Measurements from ENCODE around the gene MB21D2.

The MB21D2 gene

GRCh38 chr3:192928720-192929119, 11.1 kb upstream of the MB21D2 start:
- DNase-seq (ENCODE audit: low read depth in 1 of 2, low spot score in 1 of 2), result no peak
- TF ChIP-seq REST (IDR thresholded peaks at IDR 0.05; ENCODE audit: insufficient replicate concordance, low read depth), result no peak
- TF ChIP-seq POLR2AphosphoS5 (IDR thresholded peaks at IDR 0.05; ENCODE audit: low read depth), result no peak
- TF ChIP-seq GABPA (IDR thresholded peaks at IDR 0.05; ENCODE audit: low read depth), result no peak
- no peak for TF ChIP-seq SPI1 (IDR thresholded peaks at IDR 0.05; ENCODE audit: borderline replicate concordance, low read depth)
- TF ChIP-seq CTCF (IDR thresholded peaks at IDR 0.05; ENCODE audit: insufficient read depth, low read length), result no peak
- no peak overlapping the region for H3K4me3 ChIP-seq (replicated peaks; ENCODE audit: insufficient read depth, low read length)
- H3K27ac ChIP-seq (replicated peaks), result no peak overlapping the region
- H3K27me3 ChIP-seq (ENCODE audit: insufficient read depth, poor library complexity, severe bottlenecking), result no peaks in the 10 kb centered on the region

GRCh38 chr3:192928016-192928415, 10.4 kb upstream of the MB21D2 start:
- Histone ChIP-seq H3K27ac (replicated peaks) (no peak overlapping the region), H3K4me3 (replicated peaks; ENCODE audit: insufficient read depth, low read length) (no peak overlapping the region), H3K27me3 (ENCODE audit: insufficient read depth, poor library complexity, severe bottlenecking) (no peaks in the 10 kb centered on the region)
- no peak for DNase-seq (ENCODE audit: low read depth in 1 of 2, low spot score in 1 of 2)
- TF ChIP-seq POLR2AphosphoS5 (IDR thresholded peaks at IDR 0.05; ENCODE audit: low read depth), result no peak

GRCh38 chr3:192927016-192927415, 9.4 kb upstream of the MB21D2 start:
- no peak for DNase-seq (ENCODE audit: low read depth in 1 of 2, low spot score in 1 of 2)
- H3K27ac ChIP-seq (replicated peaks), result no peak overlapping the region
- H3K4me3 ChIP-seq (replicated peaks; ENCODE audit: insufficient read depth, low read length), result no peak overlapping the region
- peaks cover under 1% of the 10 kb centered on the region for H3K27me3 ChIP-seq (ENCODE audit: insufficient read depth, poor library complexity, severe bottlenecking)
- no peak for TF ChIP-seq POLR2AphosphoS5 (IDR thresholded peaks at IDR 0.05; ENCODE audit: low read depth)
- no peak for TF ChIP-seq CTCF (IDR thresholded peaks at IDR 0.05; ENCODE audit: insufficient read depth, low read length)
- TF ChIP-seq SPI1 (IDR thresholded peaks at IDR 0.05; ENCODE audit: borderline replicate concordance, low read depth), result no peak
- TF ChIP-seq GABPA (IDR thresholded peaks at IDR 0.05; ENCODE audit: low read depth), result no peak
- no peak for TF ChIP-seq REST (IDR thresholded peaks at IDR 0.05; ENCODE audit: insufficient replicate concordance, low read depth)

GRCh38 chr3:192923731-192924130, 6.1 kb upstream of the MB21D2 start:
- peaks cover 17% of the 10 kb centered on the region for H3K27me3 ChIP-seq (ENCODE audit: insufficient read depth, poor library complexity, severe bottlenecking)
- H3K27ac ChIP-seq (replicated peaks), result no peak overlapping the region
- DNase-seq (ENCODE audit: low read depth in 1 of 2, low spot score in 1 of 2), result no peak
- H3K4me3 ChIP-seq (replicated peaks; ENCODE audit: insufficient read depth, low read length), result no peak overlapping the region
- TF ChIP-seq SPI1 (IDR thresholded peaks at IDR 0.05; ENCODE audit: borderline replicate concordance, low read depth), result no peak
- no peak for TF ChIP-seq CTCF (IDR thresholded peaks at IDR 0.05; ENCODE audit: insufficient read depth, low read length)
- TF ChIP-seq POLR2AphosphoS5 (IDR thresholded peaks at IDR 0.05; ENCODE audit: low read depth), result no peak
- no peak for TF ChIP-seq GABPA (IDR thresholded peaks at IDR 0.05; ENCODE audit: low read depth)
- TF ChIP-seq REST (IDR thresholded peaks at IDR 0.05; ENCODE audit: insufficient replicate concordance, low read depth), result no peak
